Stimulated activated CD4-positive, alpha-beta T cell treated with anti-CD3 and anti-CD28 coated beads, Interleukin-1b, Interleukin-23, amount 100 ng/mL, for 48 hours (primary cell): ENCODE measurements around the gene QSOX2.
"Not testable (repeated sequence)": the region's sequence is repeated elsewhere in the genome, so short reads cannot be mapped to it uniquely, and the experiment has no call there.

ENCODE experiments used
- DNase-seq: peaks from one replicate; pipeline ENCODE4 v3.0.0-alpha.2; 2020

Gene QSOX2

DNA sequence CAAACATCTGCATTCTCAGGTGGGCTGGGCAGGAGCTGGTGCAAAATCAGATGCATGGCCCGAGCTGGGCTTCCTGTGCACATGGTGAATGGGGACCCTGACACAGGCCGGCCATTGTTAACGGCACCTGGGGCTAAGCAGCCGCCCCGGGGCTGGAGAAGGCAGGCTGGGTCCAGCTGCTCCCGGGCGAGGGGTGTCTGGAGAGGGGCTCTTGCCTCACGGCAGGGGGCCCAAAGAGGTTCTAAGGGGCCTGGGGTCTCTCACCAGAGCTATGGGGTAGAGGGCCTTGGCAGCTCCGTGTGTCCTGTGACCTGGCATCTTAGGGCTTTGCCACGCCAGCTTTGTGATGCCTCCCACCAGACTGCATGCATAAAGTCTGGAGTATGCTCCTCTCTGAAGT lies 5.1 kb upstream of the QSOX2 start:
- DNase-seq: no peak

DNA sequence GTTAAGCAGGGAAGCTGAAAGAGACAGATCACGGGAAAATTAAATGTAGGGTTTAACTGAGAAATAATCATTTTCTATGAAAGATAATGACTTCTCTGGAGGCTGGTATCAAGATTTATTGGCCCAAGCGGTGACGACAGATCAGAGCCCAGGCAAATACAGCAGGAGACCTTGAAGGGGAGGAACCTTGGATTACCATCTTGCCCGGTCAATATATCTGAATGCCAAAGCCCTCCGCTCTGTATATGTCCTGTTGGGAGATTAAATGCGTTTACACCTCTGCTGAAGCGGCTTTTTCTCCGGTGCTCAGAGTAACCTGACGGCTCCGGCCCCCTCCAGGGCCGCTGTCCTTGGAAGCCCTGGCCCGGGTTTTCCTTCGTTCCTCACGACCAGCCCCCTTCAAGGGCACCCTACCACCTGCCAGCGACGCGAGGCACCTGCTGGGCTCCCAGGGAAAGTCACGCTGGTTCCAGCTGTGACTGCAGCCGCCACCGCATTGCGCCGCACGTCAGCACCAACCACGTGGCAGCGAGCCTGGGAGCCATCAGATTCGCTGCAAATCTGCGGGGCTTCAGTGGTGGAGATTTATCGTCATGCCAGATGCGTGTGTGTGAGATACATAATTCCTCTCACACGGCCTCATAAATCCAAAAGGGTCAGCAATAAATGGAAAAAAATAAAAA lies 4.4 kb upstream of the QSOX2 start:
- DNase-seq: no peak

DNA sequence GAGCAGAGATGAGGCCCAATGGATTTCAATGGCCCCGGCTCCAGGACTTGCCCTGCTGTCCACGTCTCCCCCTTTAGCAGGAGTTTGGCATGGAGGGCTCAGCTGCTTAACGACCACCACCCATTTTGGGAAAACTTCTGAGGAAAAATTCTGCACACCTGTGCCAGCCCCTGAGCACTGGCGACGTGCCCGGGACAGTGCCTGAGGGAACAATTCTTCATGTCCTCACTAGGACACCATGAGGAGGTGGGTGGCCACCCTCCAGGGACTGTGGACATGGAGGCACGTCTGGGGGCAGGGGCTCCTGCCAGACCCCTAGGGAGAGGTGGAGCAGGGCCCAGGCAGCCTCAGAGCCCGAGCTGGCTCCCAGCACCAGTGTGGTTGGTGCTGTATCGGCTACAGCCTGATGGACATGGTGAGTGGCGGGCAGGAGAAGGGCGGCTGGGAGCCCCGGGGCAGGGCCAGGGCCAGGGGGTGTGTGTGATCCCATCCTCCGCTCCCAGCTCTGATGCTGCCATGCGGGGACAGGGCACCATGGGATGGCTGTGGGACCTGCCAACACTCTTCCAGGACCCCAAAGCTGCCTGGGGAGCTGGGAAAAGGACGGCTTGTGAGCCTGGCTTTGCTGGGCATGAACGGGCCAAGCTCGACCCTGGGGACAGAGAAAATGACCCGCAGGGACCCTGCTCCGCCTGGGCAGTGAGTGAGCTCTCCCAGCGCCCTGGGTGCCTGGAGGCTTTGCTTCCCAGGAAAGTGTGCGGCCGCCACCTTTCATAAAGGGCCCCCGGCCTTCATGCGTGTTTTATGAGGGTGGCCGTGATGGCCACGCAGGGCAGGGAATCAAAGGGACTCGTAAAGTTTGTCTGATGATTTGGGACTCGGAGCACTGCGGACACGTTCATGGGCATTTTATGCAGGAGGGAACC lies 3.6 kb upstream of the QSOX2 start:
- no peak for DNase-seq

DNA sequence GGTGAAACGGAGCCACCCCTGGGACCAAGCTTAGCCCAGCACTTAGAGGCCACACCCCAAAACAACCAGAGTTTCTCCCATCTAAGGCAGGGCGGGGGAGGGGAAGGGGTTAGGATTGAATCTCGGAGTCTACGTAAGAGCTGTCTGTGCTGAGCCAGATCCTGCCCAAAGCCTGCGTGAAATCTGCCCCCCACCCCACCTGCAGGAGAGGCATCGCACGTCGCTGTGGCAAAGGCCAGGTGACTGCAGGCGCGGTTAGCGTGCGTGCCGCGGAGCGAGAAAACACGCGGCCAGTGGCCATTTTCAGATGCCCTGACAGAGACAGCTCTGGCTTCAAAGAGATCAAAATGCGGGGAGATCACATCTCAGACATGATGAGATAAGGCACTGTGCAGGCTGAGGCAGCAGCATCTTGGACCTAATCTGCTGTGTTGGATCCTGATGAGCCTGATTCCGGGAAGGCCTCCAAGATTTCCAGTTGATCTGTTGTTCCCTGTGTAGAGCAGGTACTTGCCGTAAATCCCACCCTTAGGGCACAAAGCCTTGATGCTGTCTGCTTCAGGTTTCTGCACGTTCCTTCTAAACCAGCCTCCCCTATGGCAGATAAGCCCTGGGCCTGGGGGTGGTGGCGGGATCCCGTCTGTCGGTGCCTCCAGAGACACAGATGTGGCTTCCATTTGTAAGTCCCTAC lies 2.5 kb upstream of the QSOX2 start:
- DNase-seq: no peak

DNA sequence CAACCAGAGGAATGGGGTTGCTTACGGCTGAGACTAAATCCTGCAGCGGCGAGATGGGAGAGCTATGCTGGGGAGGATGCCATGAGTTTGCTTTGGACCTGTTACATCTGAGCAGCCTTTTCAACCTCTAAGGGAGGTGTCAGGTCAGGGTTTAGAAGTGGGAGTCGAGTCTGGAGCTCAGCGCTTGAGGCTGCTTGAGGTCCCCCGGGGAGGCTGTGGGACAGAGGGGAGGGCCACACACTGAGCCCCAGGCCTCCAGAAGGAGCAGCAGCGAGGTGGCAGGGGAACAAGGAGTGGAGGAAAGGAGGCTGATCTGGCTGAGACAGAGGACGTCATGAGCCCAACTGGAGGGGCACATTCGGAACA lies 1.9 kb upstream of the QSOX2 start:
- no peak for DNase-seq

DNA sequence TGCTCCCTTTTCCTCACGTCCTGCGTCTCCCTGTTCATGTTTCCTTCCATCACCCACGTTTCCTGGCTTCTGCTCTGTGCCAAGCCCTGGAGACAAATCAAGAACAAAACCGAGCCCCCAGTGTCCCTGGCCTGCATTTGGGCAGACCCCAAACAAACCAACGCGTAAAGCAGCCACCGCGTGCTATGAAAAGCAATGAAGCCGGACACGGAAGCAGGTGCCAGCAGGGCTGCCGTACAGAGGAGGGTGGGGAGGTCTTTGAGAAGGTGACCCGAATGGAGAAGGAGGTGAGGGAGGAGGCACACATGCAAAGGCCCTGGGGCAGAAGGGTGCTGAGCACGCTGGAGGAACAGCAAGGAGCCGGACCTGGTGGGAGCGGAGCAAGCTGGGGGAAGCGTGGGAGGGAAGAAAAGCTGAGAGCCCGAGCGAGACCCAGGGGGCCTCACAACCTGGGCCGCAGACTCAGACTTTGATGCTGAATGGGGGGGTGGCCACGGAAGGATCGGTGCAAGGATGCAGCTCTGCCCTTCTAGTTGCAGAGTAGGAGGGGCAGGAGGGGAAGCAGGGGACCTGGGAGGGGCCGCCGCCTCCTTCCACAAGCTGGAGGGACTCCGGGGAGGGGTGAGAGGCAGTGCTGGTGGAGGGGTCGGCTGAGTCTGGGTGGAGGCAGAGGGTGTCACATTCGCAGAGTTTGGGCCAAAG lies 1.4 kb upstream of the QSOX2 start:
- DNase-seq: no peak

DNA sequence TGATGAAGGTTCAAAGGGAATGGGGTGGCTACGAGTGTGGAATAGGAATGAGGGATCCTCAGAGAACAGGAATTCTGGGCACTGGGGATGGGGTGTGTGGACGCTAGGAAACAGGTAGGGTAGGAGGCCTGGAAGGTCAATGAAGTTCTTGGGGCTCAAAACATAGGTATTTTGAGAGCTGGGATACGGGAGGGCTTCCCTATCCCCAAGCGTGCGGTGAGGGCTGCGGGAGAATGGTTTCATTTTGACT lies 718 bp downstream of the QSOX2 start:
- DNase-seq: no peak

DNA sequence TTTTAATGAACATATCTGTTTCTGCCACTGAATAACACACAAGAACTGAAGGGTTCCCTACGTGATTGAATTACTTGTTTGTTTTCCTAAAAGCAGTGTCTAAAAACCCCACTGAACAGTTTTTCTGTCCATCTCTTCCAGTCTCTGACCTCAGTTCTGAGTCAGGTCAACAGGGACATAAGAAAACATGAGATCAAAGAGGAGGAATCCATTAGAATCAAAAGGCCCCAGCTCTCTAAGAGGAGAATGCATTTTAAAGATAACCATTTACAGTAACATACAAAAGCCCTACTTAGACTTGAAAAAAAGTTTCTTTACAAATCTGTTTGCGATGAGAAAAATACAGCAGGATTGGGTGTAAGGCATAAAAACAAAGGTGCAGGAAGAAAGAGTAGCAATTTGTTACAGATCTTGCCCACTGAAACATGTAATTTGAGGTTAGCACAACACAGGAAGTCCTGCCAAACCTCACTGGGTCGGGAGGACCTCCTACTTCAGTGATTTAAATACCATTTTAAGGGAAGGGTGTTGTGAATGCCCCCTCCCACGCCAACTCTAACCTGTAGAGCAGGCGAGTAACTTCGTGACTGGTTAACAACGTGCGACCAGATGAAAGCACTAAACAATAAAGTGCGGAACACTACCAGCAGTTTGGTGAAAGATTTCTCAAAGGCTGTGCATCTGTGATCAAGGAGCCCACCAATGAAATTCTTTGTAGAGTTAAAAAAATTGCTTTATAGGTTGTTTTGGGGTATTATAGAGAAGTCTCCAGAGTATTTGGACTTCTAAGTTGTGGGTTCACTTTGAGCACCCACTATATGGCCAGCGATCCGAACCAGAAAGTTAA lies 1.3 kb downstream of the QSOX2 start:
- peak; percentile 78 for DNase-seq

DNA sequence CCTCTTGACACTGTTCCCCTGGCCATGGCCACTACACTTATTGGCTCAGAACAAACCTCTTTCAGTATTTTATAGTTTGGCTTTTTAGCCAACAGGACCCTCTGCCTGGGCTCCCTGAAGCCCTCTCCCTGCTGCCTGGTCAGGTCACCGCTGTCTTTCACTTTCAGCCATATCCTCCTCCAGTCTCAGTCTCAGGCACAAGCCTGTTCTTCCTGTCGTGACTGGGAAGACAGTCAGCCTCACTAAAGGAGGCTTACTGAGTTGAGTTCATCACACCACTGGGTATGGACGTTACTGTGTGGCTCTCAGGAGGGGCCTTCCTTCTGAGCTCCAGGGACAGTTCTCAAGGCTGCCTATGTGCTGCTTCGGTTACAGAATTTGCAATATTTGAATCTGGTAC lies 2.0 kb downstream of the QSOX2 start:
- DNase-seq: no peak

DNA sequence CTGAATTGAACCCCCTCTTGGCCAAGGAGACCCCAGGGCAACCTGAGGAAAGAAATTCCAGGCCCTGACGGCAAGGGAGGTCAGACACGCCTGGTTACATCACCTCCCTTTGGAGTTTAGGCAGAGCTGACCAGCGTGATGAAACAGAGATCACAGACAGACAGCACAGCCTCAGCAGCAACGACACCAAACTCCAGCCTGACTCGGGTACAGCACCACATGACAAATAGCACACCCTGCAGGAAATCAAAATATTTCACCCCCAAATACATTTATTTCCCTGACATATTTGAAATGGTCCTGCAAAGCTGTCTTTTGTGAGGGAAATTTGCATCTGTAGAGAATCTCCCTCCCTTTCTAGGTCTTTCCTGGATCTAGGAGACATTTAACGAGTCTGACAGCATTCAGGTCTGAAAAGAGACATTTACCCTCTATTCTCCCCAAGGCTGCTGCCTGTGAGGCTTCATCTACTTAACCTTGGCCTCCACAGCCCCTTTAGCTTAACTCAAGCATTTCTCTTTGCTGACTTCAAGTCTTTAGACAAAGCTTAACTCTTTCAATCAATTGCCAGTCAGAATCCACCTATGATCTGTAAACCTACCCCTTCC lies 2.6 kb downstream of the QSOX2 start:
- DNase-seq: no peak

DNA sequence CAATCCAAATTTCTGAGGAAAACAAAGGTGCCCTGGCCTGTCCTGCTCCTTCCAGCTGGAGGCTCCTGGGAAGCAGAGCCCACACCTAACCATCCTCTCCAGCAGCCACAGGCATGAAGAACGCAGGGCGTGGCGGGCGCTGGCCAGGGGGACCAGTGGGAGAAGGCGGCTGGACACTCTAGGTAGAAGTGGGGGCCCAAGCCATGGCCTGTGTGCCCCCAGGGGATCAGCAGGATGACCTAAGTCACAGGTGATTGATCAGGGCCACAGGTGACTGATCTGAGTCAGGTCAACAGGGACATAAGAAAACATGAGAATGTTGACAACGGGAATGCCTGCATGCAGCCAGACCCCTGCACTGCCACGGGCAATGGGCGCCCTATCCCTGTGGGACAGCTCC lies 3.4 kb downstream of the QSOX2 start:
- DNase-seq: no peak

DNA sequence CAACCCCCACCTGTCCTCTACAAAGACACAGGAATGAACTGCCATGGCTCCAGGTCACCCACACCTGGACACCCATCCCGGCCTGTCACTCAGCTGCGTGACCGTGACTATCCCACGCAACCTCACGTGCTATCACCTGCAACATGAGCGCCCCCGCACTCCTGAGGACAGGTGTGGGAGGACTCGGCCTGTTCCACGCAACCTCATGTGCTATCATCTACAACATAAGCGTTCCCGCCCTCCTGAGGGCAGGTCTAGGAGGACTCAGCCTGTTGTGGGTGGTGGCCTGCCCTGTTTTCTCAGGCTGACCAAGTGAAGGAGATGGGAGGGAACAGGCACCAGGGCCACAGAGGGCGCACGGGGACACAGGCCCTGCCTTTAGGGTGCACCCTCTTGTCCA lies 4.1 kb downstream of the QSOX2 start:
- no peak for DNase-seq

DNA sequence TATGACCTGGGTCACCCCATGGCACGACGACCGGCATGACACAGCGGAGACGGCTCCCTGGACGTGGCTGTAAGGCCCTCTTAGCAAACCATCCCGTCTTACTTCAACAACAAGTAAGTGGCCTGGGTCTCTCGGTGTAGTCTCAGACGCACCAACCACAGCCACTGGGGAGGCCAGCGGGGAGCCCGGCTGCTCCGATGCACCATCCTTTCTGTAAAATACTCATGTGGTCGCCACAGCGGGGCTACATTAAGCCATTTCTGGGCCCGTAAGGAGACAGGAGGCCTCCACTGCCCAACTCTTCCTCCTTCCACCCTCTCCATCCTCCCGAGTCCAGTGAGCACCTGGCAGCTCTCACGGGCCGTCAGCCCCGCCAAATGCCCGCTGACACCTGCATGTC lies 4.7 kb downstream of the QSOX2 start:
- no peak for DNase-seq

DNA sequence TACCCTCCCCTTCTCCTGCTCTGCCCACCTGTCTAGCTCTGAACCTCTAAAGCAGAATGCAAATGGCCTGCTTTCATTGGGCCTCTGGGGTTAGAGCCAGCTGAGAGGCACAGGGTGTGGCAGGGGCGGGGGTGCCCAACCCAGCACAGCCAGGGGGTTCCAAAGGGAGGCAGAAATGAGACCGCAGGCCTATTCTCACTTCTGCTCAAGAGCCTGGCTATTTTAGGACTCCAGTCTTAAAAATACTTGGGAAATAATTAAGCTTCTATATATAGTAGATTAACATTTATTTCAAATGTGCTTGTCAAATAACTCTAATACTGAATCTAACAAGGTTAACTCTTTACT lies 5.7 kb downstream of the QSOX2 start:
- no peak for DNase-seq

DNA sequence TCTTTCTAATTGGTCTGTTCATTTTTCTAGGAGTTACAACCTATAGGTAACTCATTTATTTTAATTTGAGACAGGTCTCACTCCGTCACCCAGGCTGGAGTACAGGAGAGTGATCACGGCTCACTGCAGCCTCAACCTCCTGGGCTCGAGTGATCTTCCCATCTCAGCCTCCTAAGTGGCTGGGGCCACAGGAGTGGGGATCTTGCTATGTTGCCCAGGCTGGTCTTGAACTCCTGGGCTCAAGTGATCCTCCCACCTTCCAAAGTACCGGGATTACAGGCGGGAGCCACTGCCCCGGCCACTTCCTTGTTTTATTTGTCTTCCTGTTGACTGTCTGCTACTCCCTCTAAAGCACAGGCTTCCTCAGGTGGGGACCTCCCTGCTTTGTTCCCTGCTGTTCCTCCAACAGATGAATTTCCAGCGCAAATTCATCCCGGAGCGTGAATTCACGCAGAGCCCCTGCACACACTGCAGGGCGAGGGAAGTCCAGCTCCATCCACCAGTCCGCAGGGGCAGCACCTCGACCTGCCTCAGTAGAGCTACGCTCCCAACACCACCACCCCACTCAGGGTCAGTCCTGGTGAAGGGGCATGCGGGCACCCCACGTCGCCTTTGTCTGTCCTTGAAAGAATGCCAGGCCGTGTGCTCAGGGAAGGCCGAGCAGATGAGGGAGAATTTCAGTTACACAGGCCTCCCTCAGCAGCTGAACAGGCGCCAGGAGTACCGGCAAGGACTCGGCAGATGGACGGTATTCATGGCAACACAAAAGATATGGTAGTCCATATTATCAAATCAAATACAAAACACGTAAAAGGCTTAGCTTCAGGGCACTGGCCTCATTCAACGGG lies 6.3 kb downstream of the QSOX2 start:
- DNase-seq: no peak

DNA sequence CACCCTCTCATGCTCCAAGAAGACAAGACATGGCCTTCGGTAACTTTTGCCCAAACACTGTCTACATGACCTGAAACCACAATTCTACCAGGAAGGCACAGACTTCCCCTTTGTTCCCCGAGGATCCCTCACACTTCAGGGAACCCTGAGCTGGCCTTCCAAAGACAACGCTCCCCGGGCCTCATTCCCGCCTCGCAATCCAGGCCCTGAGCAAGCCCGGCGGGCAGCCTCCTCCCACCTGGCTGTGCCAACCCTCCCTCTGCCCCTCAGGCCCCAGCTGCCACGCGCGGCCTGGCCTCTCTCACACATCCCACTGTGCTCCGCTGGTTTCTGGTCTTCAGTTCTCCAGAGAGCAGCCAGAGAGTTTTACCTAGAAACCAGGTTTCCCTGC lies 7.3 kb downstream of the QSOX2 start:
- DNase-seq: no peak

DNA sequence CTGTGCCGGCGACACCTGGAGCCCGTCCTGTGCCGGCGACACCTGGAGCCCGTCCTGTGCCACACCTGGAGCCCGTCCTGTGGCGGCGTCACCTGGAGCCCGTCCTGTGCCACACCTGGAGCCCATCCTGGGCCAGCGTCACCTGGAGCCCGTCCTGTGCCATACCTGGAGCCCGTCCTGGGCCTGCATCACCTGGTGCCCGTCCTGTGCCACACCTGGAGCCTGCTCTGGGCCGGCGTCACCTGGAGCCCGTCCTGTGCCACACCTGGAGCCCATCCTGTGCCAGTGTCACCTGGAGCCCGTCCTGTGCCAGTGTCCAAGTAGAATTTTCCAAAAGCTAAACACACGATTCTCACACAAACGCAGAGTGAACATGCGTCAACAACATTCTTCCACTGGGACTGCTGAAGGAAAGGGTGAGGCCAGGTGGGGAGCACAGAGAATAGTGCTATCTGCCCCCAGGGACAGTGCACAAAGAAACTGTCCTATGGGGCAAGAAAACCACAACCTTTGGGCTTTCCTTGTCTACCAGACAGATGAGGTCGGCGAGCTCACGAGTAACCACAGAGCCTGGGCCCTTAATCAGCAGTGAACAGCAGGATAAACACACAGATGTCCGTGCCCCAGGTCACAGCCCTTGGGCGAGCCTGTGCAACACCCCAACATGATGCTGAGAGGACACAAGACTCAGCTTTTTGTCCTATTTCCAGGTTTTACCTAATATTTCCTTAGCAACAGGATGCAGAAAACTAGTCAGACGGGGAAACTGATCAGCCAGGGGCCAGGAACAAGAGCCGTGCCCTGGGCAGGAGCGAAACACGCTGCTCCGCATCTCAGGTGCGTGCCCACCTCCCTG lies 7.9 kb downstream of the QSOX2 start:
- DNase-seq: no peak

DNA sequence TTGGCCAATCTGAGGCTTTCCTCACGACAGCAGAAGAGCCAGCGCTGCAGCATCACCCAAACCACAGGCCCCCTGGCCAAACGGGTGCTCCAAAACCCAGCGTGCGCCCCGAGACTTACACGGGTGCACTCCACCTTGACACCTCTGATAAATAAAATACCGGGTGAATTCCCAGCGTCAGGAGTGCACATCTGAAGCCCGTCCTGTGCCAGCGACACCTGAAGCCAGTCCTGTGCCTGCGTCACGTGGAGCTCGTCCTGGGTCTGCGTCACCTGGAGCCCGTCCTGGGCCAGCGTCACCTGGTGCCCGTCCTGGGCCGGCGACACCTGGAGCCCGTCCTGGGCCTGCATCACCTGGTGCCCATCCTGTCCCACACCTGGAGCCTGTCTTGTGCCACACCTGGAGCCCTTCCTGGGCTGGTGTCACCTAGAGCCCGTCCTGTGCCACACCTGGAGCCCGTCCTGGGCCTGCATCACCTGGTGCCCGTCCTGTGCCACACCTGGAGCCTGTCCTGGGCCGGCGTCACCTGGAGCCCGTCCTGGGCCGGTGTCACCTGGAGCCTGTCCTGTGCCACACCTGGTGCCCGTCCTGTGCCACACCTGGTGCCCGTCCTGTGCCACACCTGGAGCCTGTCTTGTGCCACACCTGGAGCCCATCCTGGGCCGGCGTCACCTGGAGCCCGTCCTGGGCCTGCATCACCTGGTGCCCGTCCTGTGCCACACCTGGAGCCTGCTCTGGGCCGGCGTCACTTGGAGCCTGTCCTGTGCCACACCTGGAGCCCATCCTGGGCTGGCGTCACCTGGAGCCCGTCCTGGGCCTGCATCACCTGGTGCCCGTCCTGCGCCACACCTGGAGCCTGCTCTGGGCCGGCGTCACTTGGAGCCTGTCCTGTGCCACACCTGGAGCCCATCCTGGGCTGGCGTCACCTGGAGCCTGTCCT lies 8.9 kb downstream of the QSOX2 start:
- DNase-seq: not testable (repeated sequence)
